HEK293 (cell line): ENCODE measurements around the gene DCDC2.

Source experiments
- CTCF ChIA-PET: fragments of 350-600 bp; formaldehyde crosslinking; extraction: SDS; loops from one replicate; lab custom pipeline; 2021; ENCODE audit warnings: antibody characterized with exemption; lab: Yijun Ruan, JAX
- POLR2A ChIA-PET: fragments of 300-600 bp; formaldehyde crosslinking; extraction: SDS; loops from one replicate; lab custom pipeline; 2020; ENCODE audit warnings: antibody characterized with exemption, inconsistent platforms; lab: Yijun Ruan, JAX
- H3K27ac ChIP-seq: fragments of 200-500 bp; sonication (Bioruptor generic); 2 replicates; pipeline ENCODE4 v1.5.1; 2014; ENCODE audit warnings: low read depth, low read length, control low read depth, inconsistent platforms; ENCODE audit errors: extremely low read depth
- H3K36me3 ChIP-seq, 2 experiments: fragments of 200-500 bp in 1 of 2; sonication (Bioruptor generic) in 1 of 2; 1 replicate in 1 of 2; 2 replicates in 1 of 2; pipeline ENCODE4 v1.5.1; 2014 to 2017; ENCODE audit warnings: inconsistent platforms in 2 of 2, low read length in 2 of 2; ENCODE audit not compliant: control insufficient read depth in 2 of 2, insufficient read depth in 1 of 2
- H3K4me1 ChIP-seq: fragments of 200-500 bp; sonication (Bioruptor generic); 2 replicates; pipeline ENCODE4 v1.5.1; 2014; ENCODE audit warnings: mild to moderate bottlenecking, low read length, inconsistent platforms; ENCODE audit not compliant: control insufficient read depth, insufficient read depth
- H3K4me3 ChIP-seq: 2 replicates; pipeline ENCODE4 v1.5.1; 2011; ENCODE audit warnings: low read depth, mild to moderate bottlenecking, control low read depth, low read length, moderate library complexity
- H3K9me3 ChIP-seq: fragments of 200-500 bp; sonication (Bioruptor generic); 2 replicates; pipeline ENCODE4 v1.5.1; 2014; ENCODE audit warnings: low read depth, low read length, inconsistent platforms; ENCODE audit not compliant: control insufficient read depth, insufficient read depth
- GLIS1 ChIP-seq: fragments of 450-650 bp; formaldehyde crosslinking; IDR thresholded peaks from 2 replicates; pipeline ENCODE4 v1.5.1; 2016; ENCODE audit warnings: missing biosample characterization, missing genetic modification characterization
- GLIS2 ChIP-seq: fragments of 450-650 bp; formaldehyde crosslinking; IDR thresholded peaks from 2 replicates; pipeline ENCODE4 v1.5.1; 2016; ENCODE audit warnings: missing biosample characterization, missing genetic modification characterization
- MZF1 ChIP-seq: fragments of 450-650 bp; formaldehyde crosslinking; IDR thresholded peaks from 2 replicates; pipeline ENCODE4 v1.5.1; 2017; ENCODE audit warnings: missing biosample characterization, missing genetic modification characterization, borderline replicate concordance
- SETDB1 ChIP-seq: IDR thresholded peaks from one replicate; pipeline ENCODE4 v1.6.1; 2017; ENCODE audit warnings: mild to moderate bottlenecking, low read length, moderate library complexity, mixed read lengths; ENCODE audit not compliant: insufficient read length
- ZNF214 ChIP-seq: fragments of 450-650 bp; formaldehyde crosslinking; IDR thresholded peaks from 2 replicates; pipeline ENCODE4 v1.5.1; 2017; ENCODE audit warnings: missing biosample characterization, mild to moderate bottlenecking, missing genetic modification characterization, borderline replicate concordance
- ZNF335 ChIP-seq: fragments of 450-650 bp; formaldehyde crosslinking; conservative IDR thresholded peaks from 2 replicates; pipeline ENCODE4 v1.5.1; 2016; ENCODE audit warnings: missing biosample characterization, missing genetic modification characterization
- ZNF341 ChIP-seq: fragments of 450-650 bp; formaldehyde crosslinking; IDR thresholded peaks from 2 replicates; pipeline ENCODE4; 2016; ENCODE audit warnings: low read depth, missing biosample characterization, missing genetic modification characterization
- ZNF366 ChIP-seq: fragments of 450-650 bp; formaldehyde crosslinking; conservative IDR thresholded peaks from 2 replicates; pipeline ENCODE4 v1.5.1; 2016; ENCODE audit warnings: missing biosample characterization, missing genetic modification characterization
- ZNF544 ChIP-seq: fragments of 450-650 bp; formaldehyde crosslinking; IDR thresholded peaks from 2 replicates; pipeline ENCODE4 v1.5.0; 2017; ENCODE audit warnings: missing biosample characterization, missing genetic modification characterization
- ZNF629 ChIP-seq: fragments of 450-650 bp; formaldehyde crosslinking; IDR thresholded peaks from 2 replicates; pipeline ENCODE4 v1.5.1; 2017; ENCODE audit warnings: missing biosample characterization, missing genetic modification characterization
- ZNF658 ChIP-seq: fragments of 450-650 bp; formaldehyde crosslinking; IDR thresholded peaks from 2 replicates; pipeline ENCODE4; 2016; ENCODE audit warnings: missing biosample characterization, missing genetic modification characterization
- ZNF660 ChIP-seq: fragments of 450-650 bp; IDR thresholded peaks from 2 replicates; pipeline ENCODE4 v1.5.1; 2018; ENCODE audit warnings: missing biosample characterization, mild to moderate bottlenecking, missing genetic modification characterization
- ZNF747 ChIP-seq: fragments of 450-650 bp; formaldehyde crosslinking; IDR thresholded peaks from 2 replicates; pipeline ENCODE4 v1.5.1; 2016; ENCODE audit warnings: missing biosample characterization, missing genetic modification characterization
- ZNF843 ChIP-seq: fragments of 450-650 bp; formaldehyde crosslinking; IDR thresholded peaks from 2 replicates; pipeline ENCODE4 v1.5.1; 2016; ENCODE audit warnings: missing biosample characterization, missing genetic modification characterization
- TF ChIP-seq, protein P1 (sequence below): fragments of 450-650 bp; formaldehyde crosslinking; IDR thresholded peaks from 2 replicates; pipeline ENCODE4 v1.5.1; 2016; ENCODE audit warnings: missing biosample characterization, missing genetic modification characterization
- TF ChIP-seq, protein P2 (sequence below): fragments of 450-650 bp; formaldehyde crosslinking; IDR thresholded peaks from 2 replicates; pipeline ENCODE4 v1.5.1; 2016; ENCODE audit warnings: missing biosample characterization, missing genetic modification characterization
- TF ChIP-seq, protein P3 (sequence below): sonication (generic); formaldehyde crosslinking; IDR thresholded peaks from 2 replicates; pipeline ENCODE4 v1.8.1; 2022; ENCODE audit warnings: mild to moderate bottlenecking, moderate library complexity, missing genetic modification reagents
- TF ChIP-seq, protein P4 (sequence below): fragments of 450-650 bp; formaldehyde crosslinking; IDR thresholded peaks from 2 replicates; pipeline ENCODE4 v1.5.1; 2016; ENCODE audit warnings: missing biosample characterization, missing genetic modification characterization

The DCDC2 gene

DNA sequence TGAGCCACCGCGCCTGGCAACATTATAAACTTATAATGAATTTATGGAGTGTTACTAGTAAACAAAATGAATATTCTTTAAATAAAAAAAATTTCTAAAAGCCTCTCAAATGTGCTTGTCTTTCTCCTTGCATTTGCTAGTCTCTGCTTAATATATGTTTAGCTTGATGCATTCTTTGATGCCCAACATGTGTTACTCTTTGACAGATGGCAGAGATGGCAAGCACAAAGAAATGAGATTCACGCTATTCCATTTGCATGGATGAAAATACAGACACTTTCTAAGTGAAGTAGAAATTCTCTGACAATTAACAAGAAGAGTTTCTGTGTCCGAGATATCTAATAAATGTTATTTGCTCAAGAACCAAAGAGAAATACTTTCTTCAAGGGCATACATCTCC, 30.1 kb downstream of the DCDC2 start:
- Histone ChIP-seq H3K4me1 (peaks cover 17% of the 10 kb centered on the region), H3K9me3 (no peaks in the 10 kb centered on the region), H3K36me3 (no peaks in the 10 kb centered on the region), H3K27ac (no peak overlapping the region), H3K4me3 (no peak overlapping the region)
- CTCF ChIA-PET = interaction anchor here (0.6 kb wide), 1 partner anchor 15 kb away, joined by 4 read pairs; no protein-coding TSS in a partner anchor
- POLR2A ChIA-PET = no interaction called here
- TF ChIP-seq SETDB1 = no peak
- no peak for TF ChIP-seq MZF1 (tag by site-specific recombination)
- no peak for TF ChIP-seq ZNF658
- TF ChIP-seq ZNF544 = no peak
- no peak for TF ChIP-seq ZNF747
- no peak for TF ChIP-seq ZNF341
- TF ChIP-seq ZNF335 = no peak
- TF ChIP-seq, protein P1, sequence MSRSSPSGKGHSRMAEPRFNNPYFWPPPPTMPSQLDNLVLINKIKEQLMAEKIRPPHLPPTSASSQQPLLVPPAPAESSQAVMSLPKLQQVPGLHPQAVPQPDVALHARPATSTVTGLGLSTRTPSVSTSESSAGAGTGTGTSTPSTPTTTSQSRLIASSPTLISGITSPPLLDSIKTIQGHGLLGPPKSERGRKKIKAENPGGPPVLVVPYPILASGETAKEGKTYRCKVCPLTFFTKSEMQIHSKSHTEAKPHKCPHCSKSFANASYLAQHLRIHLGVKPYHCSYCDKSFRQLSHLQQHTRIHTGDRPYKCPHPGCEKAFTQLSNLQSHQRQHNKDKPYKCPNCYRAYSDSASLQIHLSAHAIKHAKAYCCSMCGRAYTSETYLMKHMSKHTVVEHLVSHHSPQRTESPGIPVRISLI (tag by site-specific recombination) = no peak
- TF ChIP-seq, protein P2, sequence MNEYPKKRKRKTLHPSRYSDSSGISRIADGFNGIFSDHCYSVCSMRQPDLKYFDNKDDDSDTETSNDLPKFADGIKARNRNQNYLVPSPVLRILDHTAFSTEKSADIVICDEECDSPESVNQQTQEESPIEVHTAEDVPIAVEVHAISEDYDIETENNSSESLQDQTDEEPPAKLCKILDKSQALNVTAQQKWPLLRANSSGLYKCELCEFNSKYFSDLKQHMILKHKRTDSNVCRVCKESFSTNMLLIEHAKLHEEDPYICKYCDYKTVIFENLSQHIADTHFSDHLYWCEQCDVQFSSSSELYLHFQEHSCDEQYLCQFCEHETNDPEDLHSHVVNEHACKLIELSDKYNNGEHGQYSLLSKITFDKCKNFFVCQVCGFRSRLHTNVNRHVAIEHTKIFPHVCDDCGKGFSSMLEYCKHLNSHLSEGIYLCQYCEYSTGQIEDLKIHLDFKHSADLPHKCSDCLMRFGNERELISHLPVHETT (tag by site-specific recombination) = no peak
- no peak for TF ChIP-seq ZNF660 (tag by site-specific recombination)
- no peak for TF ChIP-seq ZNF629 (tag by site-specific recombination)
- no peak for TF ChIP-seq GLIS1 (tag by site-specific recombination)
- no peak for TF ChIP-seq ZNF843 (tag by site-specific recombination)
- TF ChIP-seq GLIS2 (tag by site-specific recombination) = no peak

- POLR2A ChIA-PET = no interaction called here
- CTCF ChIA-PET = interaction anchor here (0.7 to 1.9 kb wide), 3 partner anchors 34 to 397 kb away, joined by 3 to 6 read pairs (median 4); no protein-coding TSS in a partner anchor
- TF ChIP-seq ZNF214 (tag by site-specific recombination) = no peak
- TF ChIP-seq ZNF366 = peak; percentile 88
- TF ChIP-seq, protein P3, sequence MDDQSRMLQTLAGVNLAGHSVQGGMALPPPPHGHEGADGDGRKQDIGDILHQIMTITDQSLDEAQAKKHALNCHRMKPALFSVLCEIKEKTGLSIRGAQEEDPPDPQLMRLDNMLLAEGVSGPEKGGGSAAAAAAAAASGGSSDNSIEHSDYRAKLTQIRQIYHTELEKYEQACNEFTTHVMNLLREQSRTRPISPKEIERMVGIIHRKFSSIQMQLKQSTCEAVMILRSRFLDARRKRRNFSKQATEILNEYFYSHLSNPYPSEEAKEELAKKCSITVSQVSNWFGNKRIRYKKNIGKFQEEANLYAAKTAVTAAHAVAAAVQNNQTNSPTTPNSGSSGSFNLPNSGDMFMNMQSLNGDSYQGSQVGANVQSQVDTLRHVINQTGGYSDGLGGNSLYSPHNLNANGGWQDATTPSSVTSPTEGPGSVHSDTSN (CRISPR knock-in tag) = no peak
- TF ChIP-seq ZNF544 = no peak
- TF ChIP-seq, protein P4, sequence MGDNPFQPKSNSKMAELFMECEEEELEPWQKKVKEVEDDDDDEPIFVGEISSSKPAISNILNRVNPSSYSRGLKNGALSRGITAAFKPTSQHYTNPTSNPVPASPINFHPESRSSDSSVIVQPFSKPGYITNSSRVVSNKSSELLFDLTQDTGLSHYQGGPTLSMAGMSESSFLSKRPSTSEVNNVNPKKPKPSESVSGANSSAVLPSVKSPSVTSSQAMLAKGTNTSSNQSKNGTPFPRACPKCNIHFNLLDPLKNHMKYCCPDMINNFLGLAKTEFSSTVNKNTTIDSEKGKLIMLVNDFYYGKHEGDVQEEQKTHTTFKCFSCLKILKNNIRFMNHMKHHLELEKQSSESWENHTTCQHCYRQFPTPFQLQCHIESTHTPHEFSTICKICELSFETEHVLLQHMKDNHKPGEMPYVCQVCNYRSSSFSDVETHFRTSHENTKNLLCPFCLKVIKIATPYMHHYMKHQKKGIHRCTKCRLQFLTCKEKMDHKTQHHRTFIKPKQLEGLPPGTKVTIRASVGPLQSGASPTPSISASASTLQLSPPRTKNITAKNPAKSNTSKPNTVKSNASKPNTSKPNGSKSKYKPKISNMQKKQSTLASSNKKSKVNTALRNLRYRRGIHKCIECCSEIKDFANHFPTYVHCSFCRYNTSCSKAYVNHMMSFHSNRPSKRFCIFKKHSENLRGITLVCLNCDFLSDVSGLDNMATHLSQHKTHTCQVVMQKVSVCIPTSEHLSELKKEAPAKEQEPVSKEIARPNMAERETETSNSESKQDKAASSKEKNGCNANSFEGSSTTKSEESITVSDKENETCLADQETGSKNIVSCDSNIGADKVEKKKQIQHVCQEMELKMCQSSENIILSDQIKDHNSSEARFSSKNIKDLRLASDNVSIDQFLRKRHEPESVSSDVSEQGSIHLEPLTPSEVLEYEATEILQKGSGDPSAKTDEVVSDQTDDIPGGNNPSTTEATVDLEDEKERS (tag by site-specific recombination) = no peak
These were observed 31.9 kb downstream of the DCDC2 start for GRCh38 chr6:24325978-24326377.

More at GRCh38 chr6:24325978-24326377, 31.9 kb downstream of the DCDC2 start:
- Histone ChIP-seq H3K36me3 (no peaks in the 10 kb centered on the region), H3K27ac (no peak overlapping the region), H3K4me3 (no peak overlapping the region), H3K4me1 (peaks cover 31% of the 10 kb centered on the region), H3K9me3 (no peaks in the 10 kb centered on the region)
